GM12864 (cell line): ENCODE measurements around the gene ERLEC1.
"Not testable (repeated sequence)": the region's sequence is repeated elsewhere in the genome, so short reads cannot be mapped to it uniquely, and the experiment has no call there.

ENCODE experiments used
- DNase-seq: peaks from one replicate; pipeline ENCODE4 v3.0.0-alpha.2; 2011; ENCODE audit warnings: low read depth
- H3K4me3 ChIP-seq: 2 replicates; pipeline ENCODE4 v1.5.1; 2011; ENCODE audit warnings: mild to moderate bottlenecking, low read depth, low read length, control low read depth
- TF ChIP-seq, protein P1 (sequence below): IDR thresholded peaks from 2 replicates; pipeline ENCODE4 v1.5.1; 2011; ENCODE audit warnings: low read depth, mild to moderate bottlenecking, moderate library complexity, low read length, control low read depth, inconsistent platforms; ENCODE audit errors: missing control alignments

Gene ERLEC1

GRCh38 chr2:53751728-53752127 is 35.1 kb upstream of the ERLEC1 start:
- no peak overlapping the region for H3K4me3 ChIP-seq
- peak; percentile 34 for DNase-seq
- TF ChIP-seq, protein P1, sequence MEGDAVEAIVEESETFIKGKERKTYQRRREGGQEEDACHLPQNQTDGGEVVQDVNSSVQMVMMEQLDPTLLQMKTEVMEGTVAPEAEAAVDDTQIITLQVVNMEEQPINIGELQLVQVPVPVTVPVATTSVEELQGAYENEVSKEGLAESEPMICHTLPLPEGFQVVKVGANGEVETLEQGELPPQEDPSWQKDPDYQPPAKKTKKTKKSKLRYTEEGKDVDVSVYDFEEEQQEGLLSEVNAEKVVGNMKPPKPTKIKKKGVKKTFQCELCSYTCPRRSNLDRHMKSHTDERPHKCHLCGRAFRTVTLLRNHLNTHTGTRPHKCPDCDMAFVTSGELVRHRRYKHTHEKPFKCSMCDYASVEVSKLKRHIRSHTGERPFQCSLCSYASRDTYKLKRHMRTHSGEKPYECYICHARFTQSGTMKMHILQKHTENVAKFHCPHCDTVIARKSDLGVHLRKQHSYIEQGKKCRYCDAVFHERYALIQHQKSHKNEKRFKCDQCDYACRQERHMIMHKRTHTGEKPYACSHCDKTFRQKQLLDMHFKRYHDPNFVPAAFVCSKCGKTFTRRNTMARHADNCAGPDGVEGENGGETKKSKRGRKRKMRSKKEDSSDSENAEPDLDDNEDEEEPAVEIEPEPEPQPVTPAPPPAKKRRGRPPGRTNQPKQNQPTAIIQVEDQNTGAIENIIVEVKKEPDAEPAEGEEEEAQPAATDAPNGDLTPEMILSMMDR, result no peak

- DNase-seq, result no peak
- no peak overlapping the region for H3K4me3 ChIP-seq
- TF ChIP-seq, protein P1, result no peak
These were observed 34.5 kb upstream of the ERLEC1 start for GRCh38 chr2:53752385-53752784.

DNA sequence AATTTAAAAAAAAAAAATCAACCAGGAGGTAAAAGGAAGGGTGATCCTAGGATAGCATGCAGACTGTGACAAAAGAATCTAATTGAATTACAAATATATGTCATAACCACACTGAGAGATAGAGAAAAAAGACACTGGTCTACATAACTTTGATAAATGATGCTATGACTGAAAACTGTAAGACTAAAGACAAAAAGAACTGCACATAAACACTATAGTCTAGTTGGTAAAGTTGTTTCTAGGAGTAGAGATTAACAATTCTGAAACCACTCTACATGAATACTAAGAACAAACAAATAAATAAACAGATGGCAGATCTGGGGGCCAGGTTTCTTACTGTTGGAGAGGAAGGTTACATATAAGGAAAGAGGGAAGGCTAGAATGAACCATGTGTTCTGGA is 33.8 kb upstream of the ERLEC1 start:
- no peak for DNase-seq
- no peak overlapping the region for H3K4me3 ChIP-seq
- TF ChIP-seq, protein P1, result no peak

DNA sequence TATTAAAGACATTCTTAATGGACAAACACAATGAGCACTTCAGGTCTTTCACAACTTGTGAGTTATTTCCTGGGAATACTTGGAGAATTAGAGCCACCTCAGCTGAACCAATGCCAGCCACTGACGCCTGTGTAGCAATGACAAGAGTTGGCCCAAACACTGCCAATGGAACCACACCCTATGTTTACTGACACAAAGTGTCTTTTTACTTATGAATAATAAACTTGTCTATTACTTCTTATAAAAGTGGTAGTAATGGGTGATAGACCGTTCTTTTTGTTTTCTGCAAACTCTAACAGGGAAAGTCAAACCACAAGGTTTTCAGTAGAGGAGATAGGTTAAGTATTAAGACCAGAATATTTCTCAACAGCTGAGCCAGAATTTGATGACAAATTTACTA is 31.7 kb upstream of the ERLEC1 start:
- no peak for DNase-seq
- TF ChIP-seq, protein P1, result no peak
- H3K4me3 ChIP-seq, result no peak overlapping the region

- no peak overlapping the region for H3K4me3 ChIP-seq
These were observed 30.2 kb upstream of the ERLEC1 start for GRCh38 chr2:53756644-53757043.

DNA sequence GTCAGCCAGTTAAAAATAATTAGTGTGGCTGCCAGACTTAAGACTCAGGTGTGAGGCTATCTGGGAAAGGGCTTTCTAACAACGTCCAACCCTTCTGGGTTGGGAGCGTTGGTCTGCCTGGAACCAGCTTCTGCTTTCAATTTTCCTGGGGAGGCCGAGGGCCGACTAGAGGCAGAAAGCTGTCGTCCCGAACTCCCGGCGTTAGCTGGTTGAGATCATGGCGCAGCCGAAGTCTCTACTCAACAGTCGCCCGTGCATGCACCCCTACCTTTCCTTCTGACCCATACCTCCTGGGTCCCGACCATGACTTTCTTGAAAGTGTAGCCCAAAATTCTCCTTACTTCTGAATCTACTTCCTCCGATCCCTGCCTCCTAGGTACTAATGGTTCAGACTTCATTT is 29.6 kb upstream of the ERLEC1 start:
- not testable (repeated sequence) for DNase-seq, H3K4me3 ChIP-seq

More at GRCh38 chr2:53756644-53757043, 30.2 kb upstream of the ERLEC1 start:
- TF ChIP-seq, protein P1, result no peak
- no peak for DNase-seq

GRCh38 chr2:53765767-53766166 is 21.1 kb upstream of the ERLEC1 start:
- DNase-seq, result no peak
- TF ChIP-seq, protein P1, result no peak
- H3K4me3 ChIP-seq, result no peak overlapping the region
